ACHN (cell line): ENCODE results near the gene PEAK3.

ENCODE experiments used
- DNase-seq: peaks from one replicate; pipeline ENCODE4 v3.0.0-alpha.2; 2015
- in situ Hi-C: cut with HindIII; loops from 2 replicates; pipeline ENCODE4 v1.10.0; 2017; ENCODE audit warnings: low sequenced_read_pairs, low pct_ligation_motif_present, low pct_unique_long_range_greater_than_20kb

The PEAK3 gene

GRCh38 chr19:2234996-2235380, 47.0 kb downstream of the PEAK3 start:
- in situ Hi-C loops, result loop anchor here (25.0 kb wide), 1 partner anchor 177 kb away; no protein-coding TSS in a partner anchor
- DNase-seq, result no peak

GRCh38 chr19:2233601-2234280, 48.2 kb downstream of the PEAK3 start:
- no peak for DNase-seq
- in situ Hi-C loops, result loop anchor here (25.0 kb wide), 1 partner anchor 179 kb away; no protein-coding TSS in a partner anchor

- no peak for DNase-seq
- in situ Hi-C loops, result loop anchor here (25.0 kb wide), 1 partner anchor 180 kb away; no protein-coding TSS in a partner anchor
These were observed 49.5 kb downstream of the PEAK3 start for GRCh38 chr19:2232286-2233151.

- no peak for DNase-seq
- in situ Hi-C loops, result loop anchor here (25.0 kb wide), 1 partner anchor 181 kb away; no protein-coding TSS in a partner anchor
These were observed 50.3 kb downstream of the PEAK3 start for GRCh38 chr19:2231621-2232221.

GRCh38 chr19:2230807-2231533, 51.0 kb downstream of the PEAK3 start:
- no peak for DNase-seq
- in situ Hi-C loops, result loop anchor here (25.0 kb wide), 1 partner anchor 181 kb away; no protein-coding TSS in a partner anchor

- no peak for DNase-seq
- in situ Hi-C loops, result loop anchor here (25.0 kb wide), 1 partner anchor 182 kb away; no protein-coding TSS in a partner anchor
These were observed 51.9 kb downstream of the PEAK3 start for GRCh38 chr19:2230033-2230531.

- in situ Hi-C loops, result loop anchor here (25.0 kb wide), 1 partner anchor 183 kb away; no protein-coding TSS in a partner anchor
- no peak for DNase-seq
These were observed 52.6 kb downstream of the PEAK3 start for GRCh38 chr19:2229103-2230032.

GRCh38 chr19:2228157-2229030, 53.6 kb downstream of the PEAK3 start:
- in situ Hi-C loops, result loop anchor here (25.0 kb wide), 1 partner anchor 184 kb away; no protein-coding TSS in a partner anchor
- no peak for DNase-seq

- DNase-seq, result no peak
- in situ Hi-C loops, result loop anchor here (25.0 kb wide), 1 partner anchor 185 kb away; no protein-coding TSS in a partner anchor
These were observed 54.4 kb downstream of the PEAK3 start for GRCh38 chr19:2227415-2228156.

- in situ Hi-C loops, result loop anchor here (25.0 kb wide), 1 partner anchor 185 kb away; no protein-coding TSS in a partner anchor
These were observed 55.1 kb downstream of the PEAK3 start for GRCh38 chr19:2226840-2227360.

GRCh38 chr19:2226051-2226839, 55.7 kb downstream of the PEAK3 start:
- DNase-seq, result no peak
- in situ Hi-C loops, result loop anchor here (25.0 kb wide), 1 partner anchor 186 kb away; no protein-coding TSS in a partner anchor

More at GRCh38 chr19:2226840-2227360, 55.1 kb downstream of the PEAK3 start:
- DNase-seq, result no peak

GRCh38 chr19:2225415-2226050, 56.4 kb downstream of the PEAK3 start:
- in situ Hi-C loops, result loop anchor here (25.0 kb wide), 1 partner anchor 187 kb away; no protein-coding TSS in a partner anchor
- DNase-seq, result no peak

- no peak for DNase-seq
- in situ Hi-C loops, result loop anchor here (25.0 kb wide), 1 partner anchor 187 kb away; no protein-coding TSS in a partner anchor
These were observed 57.1 kb downstream of the PEAK3 start for GRCh38 chr19:2224754-2225349.
